Astrocyte of the cerebellum (primary cell): ENCODE measurements around the gene PIK3R1.
A peak's percentile ranks its signal among the peaks of the same experiment; 100 is the strongest.

Source experiments
- DNase-seq: peaks from one replicate; pipeline ENCODE4 v3.0.0-alpha.2; 2011; ENCODE audit warnings: low read depth
- H3K4me3 ChIP-seq: 2 replicates; pipeline ENCODE4 v1.5.1; 2011; ENCODE audit warnings: mild to moderate bottlenecking, low read depth, low read length, moderate library complexity
- in situ Hi-C: cut with HindIII; loops from 2 replicates; pipeline ENCODE4 v1.10.0; 2017; ENCODE audit warnings: low sequenced_read_pairs
- TF ChIP-seq, protein P1 (sequence below): IDR thresholded peaks from 2 replicates; pipeline ENCODE4 v1.5.1; 2012; ENCODE audit warnings: low read length, low read depth, moderate library complexity, mild to moderate bottlenecking; ENCODE audit errors: missing control alignments

Gene PIK3R1

DNA sequence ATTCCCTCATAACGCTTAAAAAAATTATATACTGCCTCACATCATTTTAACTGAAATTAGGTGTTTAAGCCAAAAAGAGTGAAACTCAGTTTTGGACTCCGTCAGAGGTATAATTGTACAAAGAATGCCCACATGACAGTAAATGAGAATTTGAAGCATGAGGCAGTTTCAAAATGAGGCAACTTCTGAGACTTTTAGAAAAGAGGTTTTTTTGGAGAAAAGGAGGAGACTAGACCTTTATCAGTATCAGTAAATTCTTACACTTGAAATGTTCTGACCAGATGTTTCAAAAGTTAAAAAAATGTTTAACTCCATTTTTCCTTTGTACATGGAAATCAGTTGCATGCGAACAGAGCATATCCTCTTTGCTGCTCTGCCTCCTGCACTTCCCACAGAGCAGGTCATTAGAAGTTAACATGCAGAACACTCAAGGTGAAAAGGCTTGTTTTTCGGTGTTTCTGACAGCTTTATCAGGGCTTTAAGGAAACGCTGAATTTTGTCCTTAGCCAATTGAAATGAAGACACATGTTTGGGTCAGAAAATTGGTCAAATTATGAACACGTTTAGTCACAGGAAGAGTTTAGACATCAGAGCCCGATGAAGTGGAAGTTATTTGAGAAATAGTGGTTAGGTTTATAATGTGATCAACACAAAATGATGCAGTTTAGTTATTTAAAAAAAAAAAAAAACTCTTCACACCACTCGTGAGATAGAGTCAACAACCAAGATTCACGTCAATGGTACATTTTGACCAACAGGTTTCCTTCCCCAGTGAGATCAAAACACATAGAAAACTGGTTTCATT is 59.5 kb downstream of the PIK3R1 start:
- DNase-seq = no peak
- H3K4me3 ChIP-seq = no peak overlapping the region
- TF ChIP-seq, protein P1, sequence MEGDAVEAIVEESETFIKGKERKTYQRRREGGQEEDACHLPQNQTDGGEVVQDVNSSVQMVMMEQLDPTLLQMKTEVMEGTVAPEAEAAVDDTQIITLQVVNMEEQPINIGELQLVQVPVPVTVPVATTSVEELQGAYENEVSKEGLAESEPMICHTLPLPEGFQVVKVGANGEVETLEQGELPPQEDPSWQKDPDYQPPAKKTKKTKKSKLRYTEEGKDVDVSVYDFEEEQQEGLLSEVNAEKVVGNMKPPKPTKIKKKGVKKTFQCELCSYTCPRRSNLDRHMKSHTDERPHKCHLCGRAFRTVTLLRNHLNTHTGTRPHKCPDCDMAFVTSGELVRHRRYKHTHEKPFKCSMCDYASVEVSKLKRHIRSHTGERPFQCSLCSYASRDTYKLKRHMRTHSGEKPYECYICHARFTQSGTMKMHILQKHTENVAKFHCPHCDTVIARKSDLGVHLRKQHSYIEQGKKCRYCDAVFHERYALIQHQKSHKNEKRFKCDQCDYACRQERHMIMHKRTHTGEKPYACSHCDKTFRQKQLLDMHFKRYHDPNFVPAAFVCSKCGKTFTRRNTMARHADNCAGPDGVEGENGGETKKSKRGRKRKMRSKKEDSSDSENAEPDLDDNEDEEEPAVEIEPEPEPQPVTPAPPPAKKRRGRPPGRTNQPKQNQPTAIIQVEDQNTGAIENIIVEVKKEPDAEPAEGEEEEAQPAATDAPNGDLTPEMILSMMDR = no peak
- in situ Hi-C loops = no loop called here

DNA sequence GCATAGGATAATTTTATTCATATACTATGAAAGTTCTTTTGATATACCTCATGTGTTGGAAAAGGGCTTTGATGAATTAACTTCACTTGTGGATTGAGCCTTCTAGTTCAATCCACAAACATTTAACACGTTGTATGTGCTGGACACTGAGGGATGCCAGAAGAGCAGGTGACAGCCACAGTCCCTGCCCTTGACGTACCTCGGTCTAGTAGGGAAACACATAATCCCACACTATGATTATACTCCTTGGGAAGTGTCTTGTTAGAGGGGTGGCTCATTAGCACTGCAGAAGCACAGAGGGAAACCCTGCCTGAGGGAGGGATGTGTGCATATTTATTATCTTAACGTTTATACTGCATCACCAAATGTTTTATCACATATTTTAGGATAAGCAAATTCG is 61.2 kb downstream of the PIK3R1 start:
- no peak overlapping the region for H3K4me3 ChIP-seq
- TF ChIP-seq, protein P1 = no peak
- DNase-seq = no peak
- in situ Hi-C loops = no loop called here

DNA sequence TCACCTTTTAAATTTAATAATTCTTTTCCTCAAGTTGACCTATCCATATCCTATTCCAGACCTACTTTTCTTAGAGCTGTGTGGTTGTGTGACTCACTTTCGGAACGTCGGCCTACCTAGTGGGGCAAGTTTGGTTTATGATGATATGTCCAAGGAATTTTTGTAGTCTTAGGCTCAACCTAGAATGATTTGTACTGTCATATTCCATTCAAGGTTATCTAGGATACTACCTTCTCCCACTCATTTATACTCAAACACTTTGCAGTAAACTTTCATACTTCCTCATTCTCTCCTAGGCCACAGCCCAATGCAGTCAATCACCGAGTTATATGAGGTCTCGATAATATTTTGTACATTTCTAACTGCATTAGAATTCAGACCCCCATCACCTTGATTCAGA is 61.9 kb downstream of the PIK3R1 start:
- in situ Hi-C loops = no loop called here
- TF ChIP-seq, protein P1 = no peak
- DNase-seq = peak; percentile 51

DNA sequence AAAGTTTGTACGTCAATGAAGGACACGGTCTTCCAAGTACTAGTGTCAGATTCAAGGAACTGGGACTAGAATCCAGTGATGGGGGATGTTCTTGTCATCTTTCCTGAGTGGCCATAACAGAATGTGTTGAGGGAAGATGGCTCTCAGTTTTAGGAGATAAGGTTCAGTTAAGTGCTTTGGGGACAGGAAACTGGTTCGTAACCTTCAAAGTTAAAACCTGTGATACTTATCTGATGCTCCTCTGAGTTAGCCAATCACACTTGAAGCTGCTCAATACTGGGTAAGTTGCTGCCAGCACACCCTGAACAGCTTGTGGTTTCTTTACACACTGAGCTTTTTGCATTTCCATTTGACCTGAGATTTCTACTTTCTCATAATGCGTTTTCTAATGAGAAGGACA is 64.4 kb downstream of the PIK3R1 start:
- in situ Hi-C loops = no loop called here
- DNase-seq = no peak
- H3K4me3 ChIP-seq = no peak overlapping the region
- TF ChIP-seq, protein P1 = no peak

More for the DNA sequence above, 61.9 kb downstream of the PIK3R1 start:
- H3K4me3 ChIP-seq = no peak overlapping the region

DNA sequence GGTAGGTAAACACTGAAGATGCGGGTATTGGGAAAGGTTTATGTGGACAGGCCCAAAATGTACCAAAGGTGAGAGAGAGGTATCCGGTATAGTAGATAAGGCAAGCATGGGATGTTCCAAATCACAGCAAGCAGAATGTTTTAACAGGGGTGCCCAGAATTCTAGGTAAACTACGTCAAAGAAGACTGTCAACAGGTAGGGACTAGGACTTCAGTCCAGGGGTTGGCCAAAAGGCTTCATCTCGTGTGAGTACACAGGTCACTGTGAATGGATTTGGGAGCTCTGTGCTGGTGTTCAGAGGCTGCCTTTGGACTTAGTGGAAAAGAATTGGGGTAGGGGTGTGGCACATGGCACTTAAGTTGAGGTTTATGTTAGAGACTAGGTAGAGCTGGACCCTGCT is 66.4 kb downstream of the PIK3R1 start:
- in situ Hi-C loops = no loop called here
- no peak for DNase-seq
- no peak overlapping the region for H3K4me3 ChIP-seq
- TF ChIP-seq, protein P1 = no peak

DNA sequence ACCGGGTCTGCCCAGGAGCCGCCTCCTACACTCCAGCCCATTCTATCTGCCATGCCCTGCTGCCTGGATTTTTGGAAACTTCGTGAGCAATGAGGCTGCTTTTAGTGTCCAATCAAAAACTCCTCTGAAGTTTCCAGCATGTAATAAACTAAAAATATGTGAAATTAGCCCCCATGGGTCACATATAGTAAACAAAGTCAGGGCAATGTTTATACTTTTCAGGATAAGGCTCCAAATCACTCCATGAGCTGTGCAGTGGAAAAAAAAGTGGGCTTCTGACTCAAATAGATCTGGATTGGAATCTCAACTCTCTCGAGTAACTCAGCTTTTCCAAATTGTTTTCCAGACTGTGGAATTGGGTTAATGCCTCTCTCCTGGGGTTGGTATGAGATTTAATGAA is 68.2 kb downstream of the PIK3R1 start:
- in situ Hi-C loops = no loop called here
- H3K4me3 ChIP-seq = no peak overlapping the region
- TF ChIP-seq, protein P1 = no peak
- no peak for DNase-seq
